ENCODE measurements around the gene AGMO. TPM values are rescaled to one million over a fixed set of nuclear protein-coding genes. Genes with fewer than 3 reads are reported as not detected.

The AGMO gene
- total RNA-seq, 1 donor from 2014 or later = 0.34 TPM

DNA sequence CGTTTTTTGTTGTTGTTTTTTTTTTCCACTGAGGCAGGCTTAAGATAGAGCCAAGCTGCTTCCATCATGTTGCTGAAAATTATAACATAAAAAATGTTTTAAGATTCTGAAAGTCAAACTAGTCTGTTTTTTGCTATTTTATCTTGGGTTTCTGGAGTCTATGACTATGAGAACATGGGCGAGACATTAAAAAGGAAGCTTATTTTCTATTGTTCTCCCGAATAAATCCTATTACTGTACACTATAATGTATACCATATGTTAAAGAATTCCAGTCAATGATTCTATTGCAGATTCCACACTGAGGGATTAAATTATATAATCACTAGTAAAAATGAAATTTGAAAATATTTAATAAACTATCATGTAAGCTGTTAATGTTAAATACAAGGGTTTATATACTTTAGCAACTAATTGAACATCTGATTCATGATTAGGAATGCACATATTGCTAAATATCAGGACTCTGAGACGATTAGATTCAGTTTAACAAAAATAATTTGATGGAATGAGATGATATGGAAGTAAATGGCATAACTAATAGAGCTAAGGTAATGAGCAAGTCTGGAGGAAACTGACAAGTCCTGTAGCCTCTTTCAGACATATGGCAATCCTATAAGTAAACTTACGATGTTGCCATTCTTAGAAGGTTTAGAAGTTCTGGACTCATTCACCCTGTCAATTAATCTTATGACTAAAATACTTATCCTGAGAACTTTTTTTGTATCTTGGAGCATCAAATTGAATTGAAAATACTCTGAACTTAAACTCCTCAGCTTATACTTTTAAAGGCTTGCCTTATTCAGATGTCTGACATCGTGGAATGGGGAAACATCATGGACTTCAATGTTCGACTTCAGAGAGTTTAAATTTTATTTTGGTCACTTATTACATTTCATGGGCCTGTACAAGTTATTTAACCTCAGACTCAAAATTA is 364.5 kb downstream of the AGMO start:
- Histone ChIP-seq H3K27me3 (ENCODE audit: insufficient read depth, low read length) (no peaks in the 10 kb centered on the region), H4K20me1 (ENCODE audit: insufficient read depth, low read length) (no peaks in the 10 kb centered on the region), H3K9ac (ENCODE audit: low read length) (no peak overlapping the region), H3K27ac (ENCODE audit: low read depth, low read length) (no peak overlapping the region), H3K4me3 (ENCODE audit: insufficient read depth, low read depth, low read length) (no peak overlapping the region), H3K79me2 (ENCODE audit: insufficient read depth, low read length) (no peaks in the 10 kb centered on the region), H2AFZ (ENCODE audit: low read depth, low read length) (no peak overlapping the region), H3K4me1 (ENCODE audit: insufficient read depth, low read length) (peaks cover 9% of the 10 kb centered on the region), H3K36me3 (ENCODE audit: insufficient read depth, low read length) (no peaks in the 10 kb centered on the region), H3K9me3 (ENCODE audit: insufficient read depth, low read depth, low read length) (no peaks in the 10 kb centered on the region), H3K4me2 (ENCODE audit: low read length) (peak overlapping the region; percentile 63)
- Mint-ChIP-seq H3K27ac (ENCODE audit: unreplicated experiment) (no peak overlapping the region), H3K27me3 (ENCODE audit: low read depth, unreplicated experiment) (no peaks in the 10 kb centered on the region), H3K4me1 (ENCODE audit: low read depth, unreplicated experiment) (peaks cover 10% of the 10 kb centered on the region), H3K36me3 (ENCODE audit: low read depth, unreplicated experiment) (no peaks in the 10 kb centered on the region), H3K9me3 (ENCODE audit: unreplicated experiment) (no peaks in the 10 kb centered on the region), H3K4me3 (ENCODE audit: unreplicated experiment) (no peak overlapping the region)
- TF ChIP-seq, protein P1, sequence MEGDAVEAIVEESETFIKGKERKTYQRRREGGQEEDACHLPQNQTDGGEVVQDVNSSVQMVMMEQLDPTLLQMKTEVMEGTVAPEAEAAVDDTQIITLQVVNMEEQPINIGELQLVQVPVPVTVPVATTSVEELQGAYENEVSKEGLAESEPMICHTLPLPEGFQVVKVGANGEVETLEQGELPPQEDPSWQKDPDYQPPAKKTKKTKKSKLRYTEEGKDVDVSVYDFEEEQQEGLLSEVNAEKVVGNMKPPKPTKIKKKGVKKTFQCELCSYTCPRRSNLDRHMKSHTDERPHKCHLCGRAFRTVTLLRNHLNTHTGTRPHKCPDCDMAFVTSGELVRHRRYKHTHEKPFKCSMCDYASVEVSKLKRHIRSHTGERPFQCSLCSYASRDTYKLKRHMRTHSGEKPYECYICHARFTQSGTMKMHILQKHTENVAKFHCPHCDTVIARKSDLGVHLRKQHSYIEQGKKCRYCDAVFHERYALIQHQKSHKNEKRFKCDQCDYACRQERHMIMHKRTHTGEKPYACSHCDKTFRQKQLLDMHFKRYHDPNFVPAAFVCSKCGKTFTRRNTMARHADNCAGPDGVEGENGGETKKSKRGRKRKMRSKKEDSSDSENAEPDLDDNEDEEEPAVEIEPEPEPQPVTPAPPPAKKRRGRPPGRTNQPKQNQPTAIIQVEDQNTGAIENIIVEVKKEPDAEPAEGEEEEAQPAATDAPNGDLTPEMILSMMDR (IDR thresholded peaks at IDR 0.05; ENCODE audit: insufficient read depth, low read depth, low read length) = no peak
- TF ChIP-seq EZH2 (IDR thresholded peaks at IDR 0.05; ENCODE audit: insufficient read depth, low read length) = no peak
- FAIRE-seq = no peak
- DNase-seq (ENCODE audit: low read depth) = peak; percentile 4

DNA sequence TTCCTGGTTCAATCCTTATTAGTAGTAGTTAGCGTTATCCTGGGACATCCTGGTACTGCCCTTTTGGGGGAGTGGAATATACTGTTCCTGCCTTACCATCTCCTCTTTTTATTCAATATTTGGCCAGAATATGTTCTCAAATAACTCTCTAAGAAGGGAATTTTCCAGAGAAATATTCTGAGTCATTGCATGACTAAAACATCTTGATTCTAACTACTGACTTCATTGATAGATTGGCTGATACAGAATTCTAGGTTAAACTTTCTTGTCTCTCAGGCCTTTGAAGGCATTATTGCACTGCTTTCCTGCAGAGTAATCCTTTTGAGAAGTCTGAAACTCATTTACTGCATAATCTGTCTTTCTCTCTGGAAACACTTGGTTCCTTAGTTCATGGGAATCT is 383.8 kb downstream of the AGMO start:
- no peak overlapping the region for H3K27ac Mint-ChIP-seq (ENCODE audit: unreplicated experiment)
- Histone ChIP-seq H3K4me2 (ENCODE audit: low read length) (no peak overlapping the region), H3K27ac (ENCODE audit: low read depth, low read length) (no peak overlapping the region), H3K4me3 (ENCODE audit: insufficient read depth, low read depth, low read length) (no peak overlapping the region), H3K9me3 (ENCODE audit: insufficient read depth, low read depth, low read length) (no peaks in the 10 kb centered on the region), H4K20me1 (ENCODE audit: insufficient read depth, low read length) (no peaks in the 10 kb centered on the region), H3K9ac (ENCODE audit: low read length) (no peak overlapping the region), H2AFZ (ENCODE audit: low read depth, low read length) (no peak overlapping the region), H3K27me3 (ENCODE audit: insufficient read depth, low read length) (no peaks in the 10 kb centered on the region), H3K79me2 (ENCODE audit: insufficient read depth, low read length) (no peaks in the 10 kb centered on the region), H3K4me1 (ENCODE audit: insufficient read depth, low read length) (no peaks in the 10 kb centered on the region), H3K36me3 (ENCODE audit: insufficient read depth, low read length) (no peaks in the 10 kb centered on the region)
- no peaks in the 10 kb centered on the region for H3K4me1 Mint-ChIP-seq (ENCODE audit: low read depth, unreplicated experiment)
- DNase-seq (ENCODE audit: low read depth) (no peak), FAIRE-seq (no peak)
- no peaks in the 10 kb centered on the region for H3K36me3 Mint-ChIP-seq (ENCODE audit: low read depth, unreplicated experiment)
- H3K27me3 Mint-ChIP-seq (ENCODE audit: low read depth, unreplicated experiment) = no peaks in the 10 kb centered on the region
- TF ChIP-seq, protein P1 (IDR thresholded peaks at IDR 0.05; ENCODE audit: insufficient read depth, low read depth, low read length) = no peak
- no peak for TF ChIP-seq EZH2 (IDR thresholded peaks at IDR 0.05; ENCODE audit: insufficient read depth, low read length)
- no peak overlapping the region for H3K4me3 Mint-ChIP-seq (ENCODE audit: unreplicated experiment)
- peaks cover 2% of the 10 kb centered on the region for H3K9me3 Mint-ChIP-seq (ENCODE audit: unreplicated experiment)

DNA sequence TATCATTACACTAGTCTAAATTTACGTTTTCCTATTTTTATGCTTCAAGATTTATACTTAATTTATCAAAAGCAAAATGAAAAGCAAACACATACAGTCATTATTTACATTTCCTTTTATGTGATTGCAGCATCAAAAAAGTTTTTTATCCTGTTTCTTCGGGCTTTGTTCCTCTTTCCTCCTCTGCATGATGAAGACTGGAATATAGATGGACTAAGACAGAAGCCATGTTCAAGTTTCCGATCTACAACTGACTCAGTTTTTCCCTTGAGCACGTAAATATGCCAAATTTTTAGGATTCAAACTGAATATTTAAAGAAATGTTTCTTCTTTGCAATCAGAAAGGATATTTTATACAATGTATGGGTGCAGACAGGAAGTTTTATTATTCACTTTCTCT is 385.7 kb downstream of the AGMO start:
- Mint-ChIP-seq H3K27ac (ENCODE audit: unreplicated experiment) (no peak overlapping the region), H3K36me3 (ENCODE audit: low read depth, unreplicated experiment) (no peaks in the 10 kb centered on the region), H3K27me3 (ENCODE audit: low read depth, unreplicated experiment) (no peaks in the 10 kb centered on the region), H3K4me3 (ENCODE audit: unreplicated experiment) (no peak overlapping the region), H3K9me3 (ENCODE audit: unreplicated experiment) (peaks cover 2% of the 10 kb centered on the region), H3K4me1 (ENCODE audit: low read depth, unreplicated experiment) (no peaks in the 10 kb centered on the region)
- Histone ChIP-seq H3K4me3 (ENCODE audit: insufficient read depth, low read depth, low read length) (no peak overlapping the region), H3K9ac (ENCODE audit: low read length) (no peak overlapping the region), H3K27me3 (ENCODE audit: insufficient read depth, low read length) (no peaks in the 10 kb centered on the region), H3K36me3 (ENCODE audit: insufficient read depth, low read length) (no peaks in the 10 kb centered on the region), H3K9me3 (ENCODE audit: insufficient read depth, low read depth, low read length) (no peaks in the 10 kb centered on the region), H3K27ac (ENCODE audit: low read depth, low read length) (no peak overlapping the region), H2AFZ (ENCODE audit: low read depth, low read length) (no peak overlapping the region), H3K4me2 (ENCODE audit: low read length) (no peak overlapping the region), H4K20me1 (ENCODE audit: insufficient read depth, low read length) (no peaks in the 10 kb centered on the region), H3K79me2 (ENCODE audit: insufficient read depth, low read length) (no peaks in the 10 kb centered on the region), H3K4me1 (ENCODE audit: insufficient read depth, low read length) (no peaks in the 10 kb centered on the region)
- FAIRE-seq = no peak
- TF ChIP-seq EZH2 (IDR thresholded peaks at IDR 0.05; ENCODE audit: insufficient read depth, low read length) = no peak
- TF ChIP-seq, protein P1 (IDR thresholded peaks at IDR 0.05; ENCODE audit: insufficient read depth, low read depth, low read length) = no peak
- DNase-seq (ENCODE audit: low read depth) = no peak
